ENCODE measurements around the gene BAIAP2. TPM values are rescaled to one million over a fixed set of nuclear protein-coding genes. Genes with fewer than 3 reads are reported as not detected.
A peak's percentile ranks its signal among the peaks of the same experiment; 100 is the strongest.

BAIAP2 gene
- total and polyA plus RNA-seq, 12 donors, result 3.1 to 33.4 (median 14.6) TPM

- peaks cover 8% of the 10 kb centered on the region in 2 donors for H3K4me1 ChIP-seq (replicated peaks in 1 of 2)
- no peaks in the 10 kb centered on the region for H3K27me3 ChIP-seq
- intact Hi-C loops (cut with DNase I), result no loop called here
- WGBS, 4 donors, result 78 to 95% (median 83%) methylated on average over 7 to 10 of the region's 10 CpGs; no CpG with 5 or more reads in 1 of the 4 donors
- H3K9me3 ChIP-seq (replicated peaks in 1 of 3), result no peaks in the 10 kb centered on the region
- no peak for DNase-seq
- no peak overlapping the region for H3K27ac ChIP-seq
- no peak overlapping the region for H3K4me3 ChIP-seq
- TF ChIP-seq POLR2A (IDR thresholded peaks at IDR 0.05) (no peak), CTCF (IDR thresholded peaks at IDR 0.05) (no peak)
- H3K36me3 ChIP-seq (replicated peaks in 1 of 2), result peaks cover 0 to 7% of the 10 kb centered on the region in 2 donors
Observed at GRCh38 chr17:81111066-81111465, 76.1 kb downstream of the BAIAP2 start.

- 94 to 96% (median 96%) methylated on average over 18 to 23 of the region's 23 CpGs for WGBS, 4 donors
- peak overlapping the region in 1 of 5 donors; percentile 59 for H3K27ac ChIP-seq
- no peak for DNase-seq
- no peaks in the 10 kb centered on the region for H3K9me3 ChIP-seq (replicated peaks in 1 of 3)
- no peaks in the 10 kb centered on the region for H3K36me3 ChIP-seq (replicated peaks in 1 of 2)
- no peak overlapping the region for H3K4me3 ChIP-seq
- intact Hi-C loops (cut with DNase I), result no loop called here
- H3K27me3 ChIP-seq, result no peaks in the 10 kb centered on the region
- peaks cover 8% of the 10 kb centered on the region in 2 donors for H3K4me1 ChIP-seq (replicated peaks in 1 of 2)
- TF ChIP-seq CTCF (IDR thresholded peaks at IDR 0.05), result no peak
Observed at GRCh38 chr17:81112450-81112849, 77.5 kb downstream of the BAIAP2 start.

- peak; percentile 84 to 92 (median 89) for DNase-seq
- intact Hi-C loops (cut with DNase I), result no loop called here
- TF ChIP-seq POLR2A (IDR thresholded peaks at IDR 0.05), result no peak
- no peak for TF ChIP-seq CTCF (IDR thresholded peaks at IDR 0.05)
- Histone ChIP-seq H3K27me3 (no peaks in the 10 kb centered on the region), H3K36me3 (replicated peaks in 1 of 2) (no peaks in the 10 kb centered on the region), H3K27ac (peak overlapping the region in 2 of 5 donors; percentile 53 to 59), H3K4me1 (replicated peaks in 1 of 2) (peaks cover 8 to 13% of the 10 kb centered on the region in 2 donors), H3K9me3 (replicated peaks in 1 of 3) (no peaks in the 10 kb centered on the region), H3K4me3 (no peak overlapping the region)
- 30 to 75% (median 46%) methylated on average over 6 to 21 of the region's 21 CpGs for WGBS, 4 donors
Observed at GRCh38 chr17:81113158-81113724, 78.3 kb downstream of the BAIAP2 start.

- H3K36me3 ChIP-seq (replicated peaks in 1 of 2), result no peaks in the 10 kb centered on the region
- WGBS, 4 donors, result 80 to 86% (median 84%) methylated on average over 13 to 19 of the region's 19 CpGs
- intact Hi-C loops (cut with DNase I), result no loop called here
- H3K27ac ChIP-seq, result no peak overlapping the region
- DNase-seq, result no peak
- no peaks in the 10 kb centered on the region for H3K27me3 ChIP-seq
- TF ChIP-seq CTCF (IDR thresholded peaks at IDR 0.05), result no peak
- no peak for TF ChIP-seq POLR2A (IDR thresholded peaks at IDR 0.05)
- H3K4me3 ChIP-seq, result no peak overlapping the region
- H3K4me1 ChIP-seq (replicated peaks in 1 of 2), result peaks cover 17 to 19% of the 10 kb centered on the region in 2 donors
- no peaks in the 10 kb centered on the region for H3K9me3 ChIP-seq (replicated peaks in 1 of 3)
Observed at GRCh38 chr17:81114351-81115093, 79.6 kb downstream of the BAIAP2 start.
